OCI-LY1 (cell line): ENCODE data around the gene HTATIP2.

ENCODE experiments used
- CTCF ChIP-seq: fragments of 200-600 bp; sonication (generic), shearing (Covaris generic); IDR thresholded peaks from 2 replicates; pipeline ENCODE4 v1.5.1; 2017; ENCODE audit warnings: mild to moderate bottlenecking, antibody characterized with exemption, low read length, moderate library complexity, mixed read lengths
- EZH2 ChIP-seq: fragments of 200-600 bp; sonication (generic), shearing (Covaris generic); IDR thresholded peaks from 2 replicates; pipeline ENCODE4 v1.8.0; 2017; ENCODE audit warnings: borderline replicate concordance, mixed run types, mild to moderate bottlenecking, antibody characterized with exemption, low read length, moderate library complexity, mixed read lengths

- TF ChIP-seq CTCF, result no peak
- TF ChIP-seq EZH2, result no peak
Observed at GRCh38 chr11:20351751-20352262, 11.7 kb upstream of the HTATIP2 start.
